Measurements from ENCODE around the gene AP5Z1.

Gene AP5Z1

DNA sequence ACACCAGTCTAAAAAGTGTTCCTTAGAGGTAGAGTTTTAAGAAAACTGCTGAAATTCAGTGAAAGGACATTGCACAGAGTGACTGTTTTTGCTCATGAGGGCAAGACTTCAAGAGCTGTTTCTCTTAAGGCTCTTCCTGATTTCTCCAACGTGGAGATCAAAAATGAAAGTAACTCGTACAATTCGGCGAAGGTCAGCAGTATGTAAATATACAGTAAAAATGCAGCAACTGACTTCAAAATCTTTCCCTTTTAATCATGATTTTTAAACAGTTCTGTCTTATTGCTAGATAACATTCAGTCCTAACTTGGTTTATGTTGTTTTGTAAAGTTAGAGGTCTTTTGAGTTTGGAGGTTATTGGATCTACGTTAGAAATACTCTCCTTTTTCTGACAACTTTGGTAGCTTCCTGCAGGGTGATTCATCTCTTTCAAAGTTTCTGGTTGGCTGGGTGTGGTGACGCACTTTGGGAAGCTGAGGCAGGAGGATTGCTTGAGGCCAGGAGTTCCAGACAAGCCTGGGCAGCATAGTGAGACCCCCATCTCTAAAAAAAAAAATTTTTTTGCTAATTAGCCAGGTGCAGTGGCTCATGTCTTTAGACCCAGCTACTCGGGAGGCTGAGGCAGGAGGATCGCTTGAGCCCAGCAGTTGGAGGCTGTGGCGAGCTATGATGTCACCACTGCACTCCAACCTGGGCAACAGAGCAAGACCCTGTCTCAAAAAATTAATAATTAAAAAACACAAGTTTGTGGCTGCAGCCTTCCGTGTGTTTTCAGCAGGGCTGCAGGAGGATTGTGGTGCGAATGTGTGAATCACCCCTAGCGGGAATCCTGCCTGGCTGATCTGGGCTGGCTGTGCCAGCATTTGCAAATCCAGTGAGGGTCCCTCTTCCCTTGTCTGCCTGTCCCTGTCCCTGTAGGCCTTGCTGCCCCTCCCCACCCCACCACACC, 29.2 kb upstream of the AP5Z1 start:
- DNase-seq (ENCODE audit: low read depth, low spot score): no peak

DNA sequence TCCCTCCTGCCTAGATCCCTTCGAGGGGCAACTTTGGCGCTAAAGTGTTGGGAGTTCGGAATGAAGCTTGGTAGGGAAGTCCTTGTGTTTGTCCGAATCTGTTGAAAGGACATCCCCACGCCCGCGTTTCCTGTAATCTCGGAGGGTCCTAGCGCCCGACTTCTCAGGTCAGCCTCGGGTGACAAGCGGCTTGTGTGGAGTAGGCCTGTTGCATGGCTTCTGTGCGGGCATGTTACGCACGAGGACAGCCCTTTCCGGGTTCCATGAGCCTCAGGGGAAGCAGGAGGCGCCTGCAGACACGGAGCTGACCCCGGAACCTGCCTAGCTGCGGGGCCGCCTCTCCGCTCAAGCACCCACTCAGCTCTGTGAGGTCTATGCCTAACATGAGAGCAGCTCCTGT, 28.4 kb upstream of the AP5Z1 start:
- DNase-seq (ENCODE audit: low read depth, low spot score): no peak

DNA sequence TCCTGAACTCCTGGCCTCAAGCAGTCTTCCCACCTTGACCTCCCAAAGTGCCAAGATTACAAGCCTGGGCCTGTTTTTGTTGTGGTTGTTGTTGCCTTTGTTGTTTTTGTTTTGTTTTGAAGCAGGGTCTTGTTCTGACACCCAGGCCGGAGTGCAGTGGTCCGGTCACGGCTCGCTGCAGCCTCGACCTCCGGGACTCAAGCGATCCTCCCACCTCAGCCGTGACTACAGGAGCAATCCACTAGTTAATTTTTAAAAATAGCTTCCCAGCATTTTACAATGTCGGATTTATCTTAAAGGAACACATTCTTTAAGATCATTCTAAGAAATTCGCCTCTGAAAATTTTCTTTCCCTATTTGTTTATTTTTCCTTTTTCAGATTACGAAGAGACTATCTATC, 27.7 kb upstream of the AP5Z1 start:
- no peak for DNase-seq (ENCODE audit: low read depth, low spot score)

- no peak for DNase-seq (ENCODE audit: low read depth, low spot score)
Measured at GRCh38 chr7:4748231-4748681, 27.2 kb upstream of the AP5Z1 start.

GRCh38 chr7:4749363-4749762, 26.1 kb upstream of the AP5Z1 start:
- DNase-seq (ENCODE audit: low read depth, low spot score): no peak

GRCh38 chr7:4749798-4750197, 25.6 kb upstream of the AP5Z1 start:
- DNase-seq (ENCODE audit: low read depth, low spot score): no peak

DNA sequence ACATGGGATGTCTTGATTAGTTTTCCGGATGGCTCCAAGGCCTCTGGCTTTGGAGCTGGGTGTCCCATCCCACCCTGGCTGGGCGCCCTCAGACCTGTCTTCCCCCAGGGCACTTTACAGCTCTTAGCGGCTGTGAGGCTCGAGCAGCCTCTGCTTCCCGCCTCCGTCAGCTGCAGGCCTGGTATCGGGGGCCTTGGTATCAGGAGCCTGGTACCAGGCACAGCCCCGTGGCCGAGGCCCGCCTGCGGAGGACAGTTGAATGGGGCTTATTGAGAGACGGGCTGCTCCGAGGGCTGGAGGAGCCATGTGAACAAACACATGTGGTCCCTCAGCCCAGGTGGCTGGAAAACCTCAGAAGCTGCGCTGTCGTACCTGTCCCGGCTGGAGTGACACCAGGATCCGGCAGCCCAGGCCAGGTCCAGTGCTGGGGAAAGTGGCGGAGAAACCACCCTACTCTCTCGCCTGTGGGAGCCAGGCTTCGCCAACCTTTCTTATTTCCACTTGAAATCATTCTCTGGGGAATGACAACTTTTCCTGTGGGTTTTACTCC, 23.9 kb upstream of the AP5Z1 start:
- no peak for DNase-seq (ENCODE audit: low read depth, low spot score)

GRCh38 chr7:4753598-4754432, 21.6 kb upstream of the AP5Z1 start:
- DNase-seq (ENCODE audit: low read depth, low spot score): peak; percentile 85

DNA sequence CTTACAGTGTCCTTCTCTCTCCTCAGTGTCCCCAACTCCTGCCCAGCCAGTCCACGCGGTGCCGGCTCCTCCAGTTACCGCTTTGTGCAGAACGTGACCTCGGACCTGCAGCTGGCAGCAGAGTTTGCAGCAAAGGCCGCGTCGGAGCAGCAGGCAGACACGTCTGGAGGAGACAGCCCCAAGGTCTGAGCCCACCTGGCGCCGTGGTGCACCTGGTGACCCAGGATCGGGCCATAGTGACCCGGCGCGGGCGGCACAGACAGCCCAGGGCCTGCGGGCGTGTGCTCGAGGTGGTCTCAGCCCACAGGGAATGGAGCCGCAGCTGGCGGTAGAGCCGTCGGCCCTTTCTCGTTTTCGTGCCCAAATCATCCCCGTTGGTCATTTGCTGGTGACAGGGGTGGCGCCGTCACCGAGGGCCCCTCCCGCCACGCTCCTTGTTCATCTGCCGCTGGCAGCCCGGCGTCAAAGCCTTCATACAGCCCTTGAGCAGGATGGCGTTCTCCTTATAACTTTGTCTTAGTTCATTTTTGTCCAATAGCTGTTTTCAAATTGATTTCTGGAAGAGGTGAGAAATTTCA, 20.9 kb upstream of the AP5Z1 start:
- no peak for DNase-seq (ENCODE audit: low read depth, low spot score)

DNA sequence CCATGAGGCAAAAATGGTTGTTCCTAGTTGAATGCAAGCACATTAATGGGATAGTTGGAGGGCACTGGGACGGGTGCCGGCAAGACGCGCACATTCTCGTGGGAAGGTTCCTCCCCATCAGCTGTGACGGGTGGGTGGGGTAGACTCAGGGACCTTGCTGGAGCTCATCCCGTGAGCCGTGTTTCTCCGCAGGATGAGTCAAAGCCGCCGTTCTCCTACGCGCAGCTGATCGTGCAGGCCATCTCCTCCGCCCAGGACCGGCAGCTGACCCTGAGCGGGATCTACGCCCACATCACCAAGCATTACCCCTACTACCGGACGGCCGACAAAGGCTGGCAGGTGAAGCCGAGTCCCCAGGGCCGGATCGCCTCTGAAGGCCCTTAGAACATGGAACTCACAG, 20.4 kb upstream of the AP5Z1 start:
- no peak for DNase-seq (ENCODE audit: low read depth, low spot score)

GRCh38 chr7:4758111-4758510, 17.3 kb upstream of the AP5Z1 start:
- DNase-seq (ENCODE audit: low read depth, low spot score): no peak

- no peak for DNase-seq (ENCODE audit: low read depth, low spot score)
Measured at GRCh38 chr7:4758791-4759190, 16.6 kb upstream of the AP5Z1 start.

DNA sequence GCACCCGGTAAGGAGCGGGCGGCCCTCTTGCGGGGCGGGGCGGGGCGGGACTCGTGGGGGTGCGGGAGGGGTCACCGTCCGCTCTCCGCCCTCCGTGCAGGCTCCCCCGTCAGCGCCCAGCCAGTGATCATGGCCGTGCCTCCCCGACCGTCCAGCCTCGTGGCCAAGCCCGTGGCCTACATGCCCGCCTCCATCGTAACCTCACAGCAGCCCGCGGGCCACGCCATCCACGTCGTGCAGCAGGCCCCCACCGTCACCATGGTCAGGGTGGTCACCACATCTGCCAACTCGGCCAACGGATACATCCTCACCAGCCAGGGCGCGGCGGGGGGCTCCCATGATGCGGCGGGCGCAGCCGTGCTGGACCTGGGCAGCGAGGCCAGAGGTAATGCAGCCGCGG, 16.2 kb upstream of the AP5Z1 start:
- DNase-seq (ENCODE audit: low read depth, low spot score): no peak

- DNase-seq (ENCODE audit: low read depth, low spot score): no peak
Measured at GRCh38 chr7:4760952-4761351, 14.5 kb upstream of the AP5Z1 start.

DNA sequence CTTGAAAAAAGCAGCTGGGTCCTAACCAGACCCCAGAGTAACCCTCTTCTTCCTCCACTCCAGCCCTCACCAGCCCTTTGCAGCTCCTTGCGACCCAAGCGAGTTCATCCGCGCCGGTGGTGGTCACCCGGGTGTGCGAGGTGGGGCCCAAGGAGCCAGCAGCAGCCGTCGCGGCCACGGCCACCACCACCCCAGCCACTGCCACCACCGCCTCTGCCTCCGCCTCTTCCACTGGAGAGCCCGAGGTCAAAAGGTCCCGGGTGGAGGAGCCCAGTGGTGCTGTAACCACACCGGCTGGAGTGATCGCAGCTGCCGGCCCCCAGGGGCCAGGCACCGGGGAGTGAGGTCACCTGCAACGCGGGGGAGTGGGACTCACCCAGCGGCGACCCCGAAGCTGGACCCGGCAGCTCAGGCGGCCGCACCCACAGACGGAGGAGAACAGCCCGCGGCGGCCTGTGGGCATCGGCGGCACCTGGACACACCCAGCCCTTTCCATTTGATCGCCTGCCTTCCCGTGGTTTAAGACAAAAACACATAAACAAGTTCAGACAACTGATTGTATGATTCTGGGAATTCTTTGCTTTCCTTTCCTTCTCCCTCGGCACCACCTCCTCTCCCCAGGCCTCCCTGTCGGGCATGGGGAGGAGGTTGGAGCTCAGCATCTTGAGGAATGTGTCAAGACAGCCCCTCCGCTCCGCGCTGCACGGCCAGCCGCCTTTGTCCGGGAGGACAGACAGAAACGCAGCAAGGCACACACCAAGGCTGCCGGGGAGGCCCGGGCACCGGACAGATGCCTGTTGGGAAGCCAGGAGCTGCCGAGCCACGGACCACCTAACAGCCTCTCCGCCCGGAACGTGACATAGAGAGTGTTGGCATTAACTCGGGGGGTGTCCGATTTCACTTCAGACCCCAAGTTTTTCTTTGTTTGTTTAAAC, 13.0 kb upstream of the AP5Z1 start:
- no peak for DNase-seq (ENCODE audit: low read depth, low spot score)

GRCh38 chr7:4763091-4763793, 12.2 kb upstream of the AP5Z1 start:
- DNase-seq (ENCODE audit: low read depth, low spot score): no peak

DNA sequence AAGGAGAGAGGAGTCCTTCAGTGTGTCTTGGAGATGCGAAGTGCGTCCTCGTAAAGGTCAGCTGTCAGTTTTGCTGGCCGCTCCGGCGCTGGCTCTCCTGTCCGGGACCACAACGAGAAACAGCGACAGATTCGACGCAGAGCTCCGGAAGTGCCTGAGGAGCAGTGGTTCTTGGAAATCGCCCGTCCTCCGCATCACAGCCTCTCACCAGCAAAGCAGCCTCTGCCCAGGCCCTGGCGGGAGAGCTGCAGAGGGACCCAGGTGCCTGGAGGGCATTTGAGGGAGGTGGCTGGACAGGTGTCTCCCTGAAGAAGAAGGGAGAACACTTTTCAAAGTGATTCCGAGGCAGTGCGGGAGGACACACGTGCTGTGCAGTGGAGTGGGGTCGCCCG, 11.6 kb upstream of the AP5Z1 start:
- DNase-seq (ENCODE audit: low read depth, low spot score): no peak

DNA sequence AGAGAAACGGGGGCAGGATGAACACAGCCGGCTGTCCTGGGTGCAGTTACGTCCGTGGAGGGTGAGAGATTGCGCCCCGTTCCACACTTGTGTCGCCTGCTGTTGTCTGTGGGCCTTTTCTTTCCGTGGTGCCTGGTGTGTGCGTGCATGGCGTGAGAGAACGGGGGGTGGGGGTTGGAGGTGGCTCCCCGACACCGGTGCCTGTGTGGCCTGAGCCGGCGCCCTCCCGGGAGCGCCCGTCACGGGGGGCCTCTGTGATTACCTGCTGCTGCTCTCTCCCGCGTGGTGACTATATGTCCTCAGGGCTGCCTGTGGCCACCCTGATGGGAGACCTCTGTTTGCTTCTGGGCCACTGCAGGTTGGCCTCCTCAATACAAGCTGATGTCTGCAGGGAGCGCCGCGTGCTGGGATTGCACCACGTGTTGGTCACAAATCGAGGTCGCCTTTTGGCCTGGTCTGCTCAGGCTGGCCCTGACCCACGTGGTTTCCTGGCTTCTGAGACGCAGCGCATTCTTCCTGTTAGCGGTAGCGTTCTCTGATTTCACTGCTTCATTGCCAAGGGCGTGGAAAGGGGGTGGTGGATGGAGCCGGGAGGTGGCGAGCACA, 10.9 kb upstream of the AP5Z1 start:
- no peak for DNase-seq (ENCODE audit: low read depth, low spot score)

GRCh38 chr7:4765776-4766490, 9.5 kb upstream of the AP5Z1 start:
- DNase-seq (ENCODE audit: low read depth, low spot score): no peak
